ENCODE measurements around the gene AZGP1. TPM values are rescaled to one million over a fixed set of nuclear protein-coding genes. Genes with fewer than 3 reads are reported as not detected.
"Not testable (repeated sequence)": the region's sequence is repeated elsewhere in the genome, so short reads cannot be mapped to it uniquely, and the experiment has no call there.

The AZGP1 gene
- total RNA-seq, 4 donors from 2014 or later: not detected

GRCh38 chr7:99987846-99988245 lies 12.0 kb upstream of the AZGP1 start:
- Histone ChIP-seq H3K36me3 (no peaks in the 10 kb centered on the region), H3K4me1 (no peaks in the 10 kb centered on the region), H3K9me3 (no peaks in the 10 kb centered on the region), H3K27me3 (no peaks in the 10 kb centered on the region), H3K27ac (no peak overlapping the region), H3K4me3 (no peak overlapping the region)
- DNase-seq: no peak
- intact Hi-C loops (cut with DNase I; ENCODE audit: low total_unique reads): no loop called here
- no peak for TF ChIP-seq CTCF (IDR thresholded peaks at IDR 0.05)
- no peak for TF ChIP-seq POLR2A (IDR thresholded peaks at IDR 0.05)

GRCh38 chr7:99987306-99987705 lies 11.5 kb upstream of the AZGP1 start:
- H3K9me3 ChIP-seq; H3K27me3 ChIP-seq; H3K27ac ChIP-seq; H3K4me3 ChIP-seq; intact Hi-C loops (cut with DNase I; ENCODE audit: low total_unique reads); DNase-seq; H3K36me3 ChIP-seq; H3K4me1 ChIP-seq: not testable (repeated sequence)

GRCh38 chr7:99984593-99984992 lies 8.8 kb upstream of the AZGP1 start:
- intact Hi-C loops (cut with DNase I; ENCODE audit: low total_unique reads): no loop called here

GRCh38 chr7:99981066-99981465 lies 5.2 kb upstream of the AZGP1 start:
- H3K9me3 ChIP-seq; H3K4me1 ChIP-seq; H3K27me3 ChIP-seq; DNase-seq; H3K36me3 ChIP-seq; intact Hi-C loops (cut with DNase I; ENCODE audit: low total_unique reads); H3K4me3 ChIP-seq; H3K27ac ChIP-seq: not testable (repeated sequence)

More at GRCh38 chr7:99984593-99984992, 8.8 kb upstream of the AZGP1 start:
- DNase-seq: no peak
- H3K9me3 ChIP-seq: no peaks in the 10 kb centered on the region
- H3K4me3 ChIP-seq: no peak overlapping the region
- H3K4me1 ChIP-seq: no peaks in the 10 kb centered on the region
- no peak overlapping the region for H3K27ac ChIP-seq
- H3K36me3 ChIP-seq: no peaks in the 10 kb centered on the region
- TF ChIP-seq POLR2A (IDR thresholded peaks at IDR 0.05) (no peak), CTCF (IDR thresholded peaks at IDR 0.05) (no peak)
- no peaks in the 10 kb centered on the region for H3K27me3 ChIP-seq

GRCh38 chr7:99980448-99980872 lies 4.6 kb upstream of the AZGP1 start:
- H3K27me3 ChIP-seq; H3K9me3 ChIP-seq; H3K4me3 ChIP-seq; intact Hi-C loops (cut with DNase I; ENCODE audit: low total_unique reads); DNase-seq; H3K36me3 ChIP-seq; H3K4me1 ChIP-seq; H3K27ac ChIP-seq: not testable (repeated sequence)

GRCh38 chr7:99979814-99980225 lies 4.0 kb upstream of the AZGP1 start:
- H3K4me3 ChIP-seq; H3K27me3 ChIP-seq; intact Hi-C loops (cut with DNase I; ENCODE audit: low total_unique reads); H3K9me3 ChIP-seq; H3K27ac ChIP-seq; H3K4me1 ChIP-seq; H3K36me3 ChIP-seq: not testable (repeated sequence)
- DNase-seq: peak; percentile 59 to 63
- peak; percentile 51 to 71 (median 68) for TF ChIP-seq CTCF (IDR thresholded peaks at IDR 0.05)

- Histone ChIP-seq H3K9me3 (no peaks in the 10 kb centered on the region), H3K4me1 (no peaks in the 10 kb centered on the region), H3K27me3 (no peaks in the 10 kb centered on the region), H3K36me3 (no peaks in the 10 kb centered on the region), H3K27ac (no peak overlapping the region), H3K4me3 (no peak overlapping the region)
- intact Hi-C loops (cut with DNase I; ENCODE audit: low total_unique reads): no loop called here
- DNase-seq: no peak
- TF ChIP-seq POLR2A (IDR thresholded peaks at IDR 0.05) (no peak), CTCF (IDR thresholded peaks at IDR 0.05) (no peak)
These were observed 795 bp upstream of the AZGP1 start for GRCh38 chr7:99976626-99977025.

Measured in uterus (tissue), 4 donors.